22Rv1 (cell line): ENCODE results near the gene ALG9.
A peak's percentile ranks its signal among the peaks of the same experiment; 100 is the strongest.

ENCODE experiments used
- H3K27ac ChIP-seq: fragments of 450-650 bp; 2 replicates; pipeline ENCODE4 v1.5.1; 2017
- CTCF ChIP-seq: fragments of 450-650 bp; IDR thresholded peaks from 2 replicates; pipeline ENCODE4 v1.5.1; 2017; ENCODE audit warnings: mild to moderate bottlenecking
- ZFX ChIP-seq: fragments of 450-650 bp; IDR thresholded peaks from 2 replicates; pipeline ENCODE4 v1.6.1; 2017; ENCODE audit warnings: antibody characterized with exemption, borderline replicate concordance

The ALG9 gene

GRCh38 chr11:111870886-111871692, at the start of gene ALG9:
Gene ALG9, minus strand, starts transcription at chr11:111871581. Its CDS starts 99 bp downstream, at chr11:111871482.
- H3K27ac ChIP-seq: peak within 1 kb of the TSS; percentile 82
- no peak for TF ChIP-seq ZFX
- peak; percentile 36 for TF ChIP-seq CTCF

- no peak for TF ChIP-seq CTCF
- TF ChIP-seq ZFX: no peak
- no peak overlapping the region for H3K27ac ChIP-seq
Measured at GRCh38 chr11:111920908-111921307, 49.5 kb upstream of the ALG9 start.

GRCh38 chr11:111918390-111919256, 47.2 kb upstream of the ALG9 start, which contains the start of gene C11orf52:
Gene C11orf52, plus strand, starts transcription at chr11:111918913. Its CDS starts 60 bp downstream, at chr11:111918973.
- H3K27ac ChIP-seq: peak within 1 kb of the TSS; percentile 89
- TF ChIP-seq CTCF (peak; percentile 20; the same call in 1 of the 2 replicates), ZFX (no peak)

GRCh38 chr11:111917788-111918187, 46.4 kb upstream of the ALG9 start:
- no peak for TF ChIP-seq CTCF
- no peak for TF ChIP-seq ZFX
- H3K27ac ChIP-seq: peak overlapping the region; percentile 89

GRCh38 chr11:111917312-111917711, 45.9 kb upstream of the ALG9 start:
- TF ChIP-seq CTCF (no peak), ZFX (no peak)
- H3K27ac ChIP-seq: no peak overlapping the region

GRCh38 chr11:111916768-111917167, 45.4 kb upstream of the ALG9 start:
- no peak for TF ChIP-seq CTCF
- no peak for TF ChIP-seq ZFX
- no peak overlapping the region for H3K27ac ChIP-seq
